Measurements from ENCODE around the gene RNF14.

GRCh38 chr5:142003266-142003800 is 34.4 kb downstream of the RNF14 start:
- TF ChIP-seq CTCF (IDR thresholded peaks at IDR 0.05) (no peak), POLR2A (IDR thresholded peaks at IDR 0.05) (no peak)

Data from esophagus squamous epithelium (tissue), 4 donors.